Stomach (tissue), 9 donors: ENCODE results near the gene NAP1L4. TPM values are rescaled to one million over a fixed set of nuclear protein-coding genes. Genes with fewer than 3 reads are reported as not detected.

Experiments
- DNase-seq, 2 donors: peaks; one replicate each; pipeline versions ENCODE4 v3.0.0 to v3.0.0-alpha.2; 2013 to 2019
- H3K27ac ChIP-seq, 5 donors: fragments of 200-600 bp in 4 of 5; sonication (generic) in 4 of 5; one replicate each; pipeline ENCODE4 v1.5.1; 2013 to 2019; ENCODE audit warnings: mild to moderate bottlenecking in 1 of 5, moderate library complexity in 1 of 5
- H3K27me3 ChIP-seq, 3 donors: fragments of 200-600 bp; sonication (generic); one replicate each; pipeline ENCODE4 v1.5.1; 2017 to 2019; ENCODE audit warnings: mixed run types in 1 of 3
- H3K36me3 ChIP-seq, 4 donors: fragments of 200-600 bp; sonication (generic); 1 replicate in 3 of 4; 2 replicates in 1 of 4; pipeline ENCODE4 v1.5.1; 2016 to 2019
- H3K4me1 ChIP-seq, 4 donors: fragments of 200-600 bp; sonication (generic); one replicate each; pipeline ENCODE4 v1.5.1; 2016 to 2019
- H3K4me3 ChIP-seq, 4 donors: fragments of 200-600 bp; sonication (generic) in 3 of 4; one replicate each; pipeline ENCODE4 v1.5.1; 2016 to 2019; ENCODE audit warnings: mild to moderate bottlenecking in 1 of 4
- H3K9me3 ChIP-seq, 4 donors: fragments of 200-600 bp; sonication (generic); one replicate each; pipeline ENCODE4 v1.5.1; 2016 to 2019
- CTCF ChIP-seq, 7 experiments: fragments of 450-650 bp in 4 of 7; fragments of 200-600 bp in 3 of 7; sonication (generic) in 3 of 7; IDR thresholded peaks; one replicate each; pipeline ENCODE4 v1.5.1; 2016 to 2019; ENCODE audit warnings: antibody characterized with exemption in 7 of 7, control low read depth in 2 of 7, mild to moderate bottlenecking in 1 of 7
- EP300 ChIP-seq: sonication (generic); formaldehyde crosslinking; IDR thresholded peaks from one replicate; pipeline ENCODE4 v1.6.1; 2017; ENCODE audit warnings: antibody characterized with exemption
- POLR2A ChIP-seq, 4 donors: fragments of 450-650 bp; IDR thresholded peaks; one replicate each; pipeline ENCODE4 v1.6.1; 2016; ENCODE audit warnings: antibody characterized with exemption in 4 of 4, control low read depth in 2 of 4, mild to moderate bottlenecking in 1 of 4, moderate library complexity in 1 of 4
- POLR2AphosphoS5 ChIP-seq, 3 donors: sonication (generic); formaldehyde crosslinking; IDR thresholded peaks; one replicate each; pipeline ENCODE4 v1.6.1; 2016; ENCODE audit warnings: antibody characterized with exemption in 3 of 3
- WGBS, 5 donors: extraction: QIAGEN DNeasy Blood & Tissue Kit in 3 of 5; methylation state at CpG; one replicate each; pipeline versions ENCODE4 v1.1.5 to v1.1.7; 2013 to 2018; 5-methylcytosine and 5-hydroxymethylcytosine counted together
- intact Hi-C: fragments of 100-400 bp; cut with DNase I; formaldehyde crosslinking; loops from one replicate; pipeline ENCODE4 v1.15.1; 2023; ENCODE audit warnings: low total_unique reads
- polyA plus RNA-seq, 3 donors: library from polyadenylated mRNA; stranded (reverse); fragments of 200-250 nt; gene quantifications; one replicate each; pipeline ENCODE4 v1.2.3, GENCODE V29; 2013
- total RNA-seq, 5 donors: library from RNA; depleted of rRNA; stranded (reverse); fragments of >200 nt; gene quantifications; one replicate each; pipeline versions ENCODE4 v1.1.0 to v1.2.3, GENCODE V29; 2014 to 2016
- donor health status: healthy with polysubstance abuse.
- donor health status: Bipolar disorder and iron deficiency.
- donor health status: healthy.

Gene NAP1L4
- total and polyA plus RNA-seq, 8 donors: 61.3 to 438 (median 121) TPM

- Histone ChIP-seq H3K4me3 (peak overlapping the region in 2 of 4 donors; percentile 23 to 66), H3K27ac (peak overlapping the region; percentile 65 to 95 (median 89)), H3K36me3 (no peaks in the 10 kb centered on the region), H3K4me1 (peaks cover 42 to 55% (median 50%) of the 10 kb centered on the region in 4 donors), H3K27me3 (peaks cover 0 to 20% (median 0%) of the 10 kb centered on the region in 3 donors), H3K9me3 (no peaks in the 10 kb centered on the region)
- intact Hi-C loops: no loop called here
- no peak for DNase-seq
- TF ChIP-seq POLR2AphosphoS5 (IDR thresholded peaks at IDR 0.05): no peak
- no peak for TF ChIP-seq CTCF (IDR thresholded peaks at IDR 0.05)
- no peak for TF ChIP-seq POLR2A (IDR thresholded peaks at IDR 0.05)
- TF ChIP-seq EP300: no peak
- 65 to 84% (median 72%) methylated on average over 7 of the region's 7 CpGs for WGBS, 5 donors
Measured at GRCh38 chr11:2903672-2904011, 88.5 kb downstream of the NAP1L4 start.

- intact Hi-C loops: no loop called here
- Histone ChIP-seq H3K4me3 (peak overlapping the region; percentile 50 to 66 (median 62)), H3K9me3 (no peaks in the 10 kb centered on the region), H3K27me3 (peaks cover 0 to 14% (median 0%) of the 10 kb centered on the region in 3 donors), H3K36me3 (no peaks in the 10 kb centered on the region), H3K4me1 (peaks cover 42 to 56% (median 53%) of the 10 kb centered on the region in 4 donors), H3K27ac (peak overlapping the region; percentile 65 to 95 (median 89))
- TF ChIP-seq POLR2AphosphoS5 (IDR thresholded peaks at IDR 0.05): no peak
- TF ChIP-seq CTCF (IDR thresholded peaks at IDR 0.05): no peak
- TF ChIP-seq POLR2A (IDR thresholded peaks at IDR 0.05): no peak
- no peak for TF ChIP-seq EP300
- WGBS, 5 donors: 49 to 67% (median 54%) methylated on average over 16 to 23 of the region's 23 CpGs
- DNase-seq: peak; percentile 66 to 74
Measured at GRCh38 chr11:2902784-2903671, 89.1 kb downstream of the NAP1L4 start.

- no peaks in the 10 kb centered on the region for H3K9me3 ChIP-seq
- peak; percentile 97 for DNase-seq
- peak overlapping the region; percentile 50 to 66 (median 62) for H3K4me3 ChIP-seq
- no peaks in the 10 kb centered on the region for H3K36me3 ChIP-seq
- TF ChIP-seq POLR2AphosphoS5 (IDR thresholded peaks at IDR 0.05) (peak in 1 of 3 donors; percentile 81), EP300 (no peak), CTCF (IDR thresholded peaks at IDR 0.05) (no peak)
- H3K27me3 ChIP-seq: peaks cover 0 to 5% (median 0%) of the 10 kb centered on the region in 3 donors
- peak overlapping the region; percentile 81 to 95 (median 89) for H3K27ac ChIP-seq
- peaks cover 42 to 63% (median 53%) of the 10 kb centered on the region in 4 donors for H3K4me1 ChIP-seq
- WGBS, 5 donors: 5 to 14% (median 5%) methylated on average over 16 to 58 of the region's 58 CpGs
- intact Hi-C loops: no loop called here
Measured at GRCh38 chr11:2901854-2902783, 90.0 kb downstream of the NAP1L4 start.

- 81 to 89% (median 86%) methylated on average over 13 to 16 of the region's 16 CpGs for WGBS, 5 donors
- H3K9me3 ChIP-seq: no peaks in the 10 kb centered on the region
- no peaks in the 10 kb centered on the region for H3K27me3 ChIP-seq
- DNase-seq: no peak
- peaks cover 42 to 63% (median 53%) of the 10 kb centered on the region in 4 donors for H3K4me1 ChIP-seq
- peak overlapping the region; percentile 50 to 66 (median 62) for H3K4me3 ChIP-seq
- H3K36me3 ChIP-seq: no peaks in the 10 kb centered on the region
- H3K27ac ChIP-seq: peak overlapping the region; percentile 81 to 95 (median 89)
- TF ChIP-seq CTCF (IDR thresholded peaks at IDR 0.05) (no peak), EP300 (no peak), POLR2A (IDR thresholded peaks at IDR 0.05) (no peak), POLR2AphosphoS5 (IDR thresholded peaks at IDR 0.05) (no peak)
- intact Hi-C loops: no loop called here
Measured at GRCh38 chr11:2901196-2901796, 90.8 kb downstream of the NAP1L4 start.
